HG03521 (cell line): ENCODE measurements around the gene CDYL2.
"Not testable (repeated sequence)": the region's sequence is repeated elsewhere in the genome, so short reads cannot be mapped to it uniquely, and the experiment has no call there.

Experiments used
- ATAC-seq: cut with Tn5 transposase; IDR thresholded peaks from one replicate; pipeline ENCODE4 v1.9.1; 2021; ENCODE audit warnings: mild to moderate bottlenecking, moderate library complexity; ENCODE audit not compliant: unreplicated experiment

Gene CDYL2

GRCh38 chr16:80751167-80751566 is 53.2 kb downstream of the CDYL2 start:
- no peak for ATAC-seq

GRCh38 chr16:80746231-80746630 is 58.2 kb downstream of the CDYL2 start:
- no peak for ATAC-seq

GRCh38 chr16:80744856-80745255 is 59.5 kb downstream of the CDYL2 start:
- no peak for ATAC-seq

GRCh38 chr16:80743772-80744171 is 60.6 kb downstream of the CDYL2 start:
- no peak for ATAC-seq

- no peak for ATAC-seq
Observed at GRCh38 chr16:80743273-80743672, 61.1 kb downstream of the CDYL2 start.

GRCh38 chr16:80742331-80742730 is 62.1 kb downstream of the CDYL2 start:
- no peak for ATAC-seq

GRCh38 chr16:80741724-80742123 is 62.7 kb downstream of the CDYL2 start:
- no peak for ATAC-seq

- ATAC-seq = no peak
Observed at GRCh38 chr16:80739523-80739922, 64.9 kb downstream of the CDYL2 start.

- ATAC-seq = no peak
Observed at GRCh38 chr16:80738521-80738920, 65.9 kb downstream of the CDYL2 start.

- ATAC-seq = no peak
Observed at GRCh38 chr16:80735846-80736245, 68.6 kb downstream of the CDYL2 start.

GRCh38 chr16:80733407-80733806 is 71.0 kb downstream of the CDYL2 start:
- no peak for ATAC-seq

GRCh38 chr16:80731915-80732314 is 72.5 kb downstream of the CDYL2 start:
- no peak for ATAC-seq

GRCh38 chr16:80727066-80727763 is 77.2 kb downstream of the CDYL2 start:
- not testable (repeated sequence) for ATAC-seq

- ATAC-seq = no peak
Observed at GRCh38 chr16:80725566-80726162, 78.7 kb downstream of the CDYL2 start.

GRCh38 chr16:80723981-80724380 is 80.4 kb downstream of the CDYL2 start:
- no peak for ATAC-seq

GRCh38 chr16:80723091-80723490 is 81.3 kb downstream of the CDYL2 start:
- ATAC-seq = no peak

GRCh38 chr16:80720804-80721371 is 83.5 kb downstream of the CDYL2 start:
- ATAC-seq = no peak

GRCh38 chr16:80719573-80719972 is 84.8 kb downstream of the CDYL2 start:
- ATAC-seq = no peak

- ATAC-seq = no peak
Observed at GRCh38 chr16:80718480-80719220, 85.7 kb downstream of the CDYL2 start.

- ATAC-seq = no peak
Observed at GRCh38 chr16:80717611-80718010, 86.8 kb downstream of the CDYL2 start.

GRCh38 chr16:80716564-80717139 is 87.7 kb downstream of the CDYL2 start:
- no peak for ATAC-seq
